Measurements from ENCODE around the gene IL17D.
A peak's percentile ranks its signal among the peaks of the same experiment; 100 is the strongest.
"Not testable (repeated sequence)": the region's sequence is repeated elsewhere in the genome, so short reads cannot be mapped to it uniquely, and the experiment has no call there.

The IL17D gene

GRCh38 chr13:20718958-20719566 lies 15.6 kb downstream of the IL17D start:
- no peak for DNase-seq (ENCODE audit: low read depth, low spot score)

GRCh38 chr13:20719783-20720182 lies 16.3 kb downstream of the IL17D start:
- no peak for DNase-seq (ENCODE audit: low read depth, low spot score)

- no peak for DNase-seq (ENCODE audit: low read depth, low spot score)
These were observed 17.0 kb downstream of the IL17D start for GRCh38 chr13:20720499-20720898.

- DNase-seq (ENCODE audit: low read depth, low spot score): no peak
These were observed 17.6 kb downstream of the IL17D start for GRCh38 chr13:20721058-20721453.

- DNase-seq (ENCODE audit: low read depth, low spot score): peak; percentile 65
These were observed 18.2 kb downstream of the IL17D start for GRCh38 chr13:20721454-20722357.

GRCh38 chr13:20727856-20728255 lies 24.4 kb downstream of the IL17D start:
- DNase-seq (ENCODE audit: low read depth, low spot score): no peak

- no peak for DNase-seq (ENCODE audit: low read depth, low spot score)
These were observed 25.2 kb downstream of the IL17D start for GRCh38 chr13:20728579-20729311.

- DNase-seq (ENCODE audit: low read depth, low spot score): no peak
These were observed 26.4 kb downstream of the IL17D start for GRCh38 chr13:20729633-20730585.

GRCh38 chr13:20738616-20739015 lies 35.1 kb downstream of the IL17D start:
- no peak for DNase-seq (ENCODE audit: low read depth, low spot score)

GRCh38 chr13:20740021-20740420 lies 36.5 kb downstream of the IL17D start:
- DNase-seq (ENCODE audit: low read depth, low spot score): no peak

GRCh38 chr13:20743830-20744404 lies 40.4 kb downstream of the IL17D start:
- not testable (repeated sequence) for DNase-seq (ENCODE audit: low read depth, low spot score)

- DNase-seq (ENCODE audit: low read depth, low spot score): no peak
These were observed 45.9 kb downstream of the IL17D start for GRCh38 chr13:20749377-20749776.

GRCh38 chr13:20754009-20754408 lies 50.5 kb downstream of the IL17D start:
- DNase-seq (ENCODE audit: low read depth, low spot score): no peak

GRCh38 chr13:20760872-20761271 lies 57.4 kb downstream of the IL17D start:
- DNase-seq (ENCODE audit: low read depth, low spot score): no peak

- DNase-seq (ENCODE audit: low read depth, low spot score): no peak
These were observed 63.9 kb downstream of the IL17D start for GRCh38 chr13:20767309-20767943.

GRCh38 chr13:20769091-20769490 lies 65.6 kb downstream of the IL17D start:
- no peak for DNase-seq (ENCODE audit: low read depth, low spot score)

GRCh38 chr13:20769834-20770233 lies 66.3 kb downstream of the IL17D start:
- no peak for DNase-seq (ENCODE audit: low read depth, low spot score)

All from astrocyte of the hippocampus (primary cell).